HG03342 (cell line): ENCODE results near the gene MNAT1.

Experiments used
- ATAC-seq: cut with Tn5 transposase; IDR thresholded peaks from one replicate; pipeline ENCODE4 v1.9.1; 2021; ENCODE audit warnings: mild to moderate bottlenecking, moderate library complexity; ENCODE audit not compliant: unreplicated experiment

Gene MNAT1

GRCh38 chr14:61019537-61019936, 285.0 kb downstream of the MNAT1 start:
- ATAC-seq, result no peak
